Cardiac muscle cell (in vitro differentiated cells and primary cell): ENCODE results near the gene ZNF8. TPM values are rescaled to one million over a fixed set of nuclear protein-coding genes. Genes with fewer than 3 reads are reported as not detected.

Experiments
- DNase-seq, 2 donors: peaks; one replicate each; pipeline versions ENCODE4 v3.0.0 to v3.0.0-alpha.2; 2010 to 2017; ENCODE audit warnings: low read depth in 1 of 2, low spot score in 1 of 2
- H3K27ac ChIP-seq: fragments of 200-600 bp; sonication (generic); 2 replicates; pipeline ENCODE4 v1.5.1; 2016
- H3K27me3 ChIP-seq: fragments of 200-600 bp; sonication (generic); 2 replicates; pipeline ENCODE4 v1.6.0; 2016; ENCODE audit warnings: control low read depth
- H3K36me3 ChIP-seq: fragments of 200-600 bp; sonication (generic); 2 replicates; pipeline ENCODE4 v1.5.1; 2016; ENCODE audit warnings: control low read depth
- H3K4me1 ChIP-seq: fragments of 200-600 bp; sonication (generic); 2 replicates; pipeline ENCODE4 v1.8.1; 2017; ENCODE audit warnings: low read depth, mild to moderate bottlenecking, mixed run types
- H3K4me3 ChIP-seq: fragments of 200-600 bp; sonication (generic); 2 replicates; pipeline ENCODE4 v1.5.1; 2016; ENCODE audit warnings: mild to moderate bottlenecking
- H3K9me3 ChIP-seq: fragments of 200-600 bp; sonication (generic); 2 replicates; pipeline ENCODE4 v1.5.1; 2017; ENCODE audit warnings: low read depth, mild to moderate bottlenecking, control low read depth
- polyA plus RNA-seq: library from polyadenylated mRNA; unstranded; fragments of >200 nt; fragmentation: Nextera tagmentation; extraction: Ambion mirVana; gene quantifications from 2 replicates; pipeline ENCODE4 v1.2.1, GENCODE V29; 2016
- total RNA-seq: library from RNA; depleted of rRNA; stranded (reverse); fragments of >200 nt; gene quantifications from 2 replicates; pipeline ENCODE4 v1.2.3, GENCODE V29; 2016
- TF ChIP-seq, protein P1 (sequence below): IDR thresholded peaks from 2 replicates; pipeline ENCODE4 v1.5.1; 2012; ENCODE audit warnings: low read depth, mild to moderate bottlenecking, low read length

The ZNF8 gene
- total and polyA plus RNA-seq, 2 experiments from 2014 or later = 2.2 to 14.7 TPM

DNA sequence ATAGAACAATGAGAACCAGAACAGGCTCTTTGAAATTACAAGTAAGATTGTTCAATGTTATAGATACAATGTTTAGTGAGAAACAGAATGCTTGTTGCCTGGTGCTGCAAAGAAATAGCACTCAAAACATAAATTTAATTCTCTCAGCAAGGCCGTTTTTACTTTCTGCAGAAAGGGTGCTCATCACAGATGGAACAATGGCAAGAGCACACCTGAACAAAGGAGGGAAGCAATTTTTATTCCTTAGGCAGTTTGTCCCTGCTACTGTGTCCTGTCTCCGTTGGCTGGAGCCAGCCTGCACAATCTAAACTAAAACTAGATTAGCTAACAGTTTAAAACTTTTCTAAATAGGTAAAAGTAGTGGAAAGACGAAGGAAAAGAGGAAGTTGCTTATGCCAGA lies 10.4 kb upstream of the ZNF8 start:
- Histone ChIP-seq H3K4me3 (no peak overlapping the region), H3K27me3 (no peaks in the 10 kb centered on the region), H3K9me3 (peaks cover 11% of the 10 kb centered on the region), H3K36me3 (peaks cover 2% of the 10 kb centered on the region), H3K27ac (no peak overlapping the region), H3K4me1 (no peaks in the 10 kb centered on the region)
- no peak for DNase-seq
- TF ChIP-seq, protein P1, sequence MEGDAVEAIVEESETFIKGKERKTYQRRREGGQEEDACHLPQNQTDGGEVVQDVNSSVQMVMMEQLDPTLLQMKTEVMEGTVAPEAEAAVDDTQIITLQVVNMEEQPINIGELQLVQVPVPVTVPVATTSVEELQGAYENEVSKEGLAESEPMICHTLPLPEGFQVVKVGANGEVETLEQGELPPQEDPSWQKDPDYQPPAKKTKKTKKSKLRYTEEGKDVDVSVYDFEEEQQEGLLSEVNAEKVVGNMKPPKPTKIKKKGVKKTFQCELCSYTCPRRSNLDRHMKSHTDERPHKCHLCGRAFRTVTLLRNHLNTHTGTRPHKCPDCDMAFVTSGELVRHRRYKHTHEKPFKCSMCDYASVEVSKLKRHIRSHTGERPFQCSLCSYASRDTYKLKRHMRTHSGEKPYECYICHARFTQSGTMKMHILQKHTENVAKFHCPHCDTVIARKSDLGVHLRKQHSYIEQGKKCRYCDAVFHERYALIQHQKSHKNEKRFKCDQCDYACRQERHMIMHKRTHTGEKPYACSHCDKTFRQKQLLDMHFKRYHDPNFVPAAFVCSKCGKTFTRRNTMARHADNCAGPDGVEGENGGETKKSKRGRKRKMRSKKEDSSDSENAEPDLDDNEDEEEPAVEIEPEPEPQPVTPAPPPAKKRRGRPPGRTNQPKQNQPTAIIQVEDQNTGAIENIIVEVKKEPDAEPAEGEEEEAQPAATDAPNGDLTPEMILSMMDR = no peak

DNA sequence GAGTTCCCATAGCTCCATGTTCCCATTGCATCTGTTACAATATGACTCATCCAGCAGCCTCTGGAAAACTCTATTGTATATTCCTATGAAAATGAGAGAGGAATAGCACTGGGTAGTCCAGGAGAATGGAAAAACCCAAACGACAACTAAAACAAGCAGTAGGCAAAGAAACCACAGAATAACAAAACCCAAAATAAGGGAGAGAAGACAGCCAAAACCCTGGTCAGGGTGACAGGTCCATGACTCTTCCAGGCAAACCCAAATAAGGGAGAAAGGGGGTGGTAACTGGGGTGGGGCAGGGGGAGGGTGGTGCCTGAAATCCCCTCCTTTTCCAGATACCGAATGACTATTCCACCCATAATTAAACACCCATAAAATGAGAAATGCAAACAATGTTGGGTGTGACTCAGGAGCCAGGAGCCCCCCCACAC lies 4.0 kb upstream of the ZNF8 start:
- no peak overlapping the region for H3K27ac ChIP-seq

DNA sequence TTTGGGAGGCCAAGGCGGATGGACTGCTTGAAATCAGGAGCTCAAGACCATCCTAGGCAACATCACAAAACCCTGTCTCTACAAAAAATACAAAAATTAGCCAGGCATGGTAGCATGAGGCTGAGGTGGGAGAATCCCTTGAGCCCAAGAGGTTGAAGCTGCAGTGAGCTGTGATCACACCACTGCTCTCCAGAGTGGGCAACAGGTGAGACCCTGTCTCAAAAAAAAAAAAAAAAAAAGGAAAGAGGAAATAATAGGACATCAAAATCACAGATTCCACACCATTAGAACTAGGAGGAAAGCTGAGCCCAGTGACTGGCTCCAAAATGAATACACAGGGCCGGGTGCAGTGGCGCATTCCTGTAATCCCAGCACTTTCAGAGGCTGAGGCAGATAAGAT lies 3.2 kb upstream of the ZNF8 start:
- Histone ChIP-seq H3K27ac (no peak overlapping the region), H3K4me1 (peaks cover 5% of the 10 kb centered on the region), H3K36me3 (no peaks in the 10 kb centered on the region), H3K4me3 (no peak overlapping the region), H3K9me3 (no peaks in the 10 kb centered on the region), H3K27me3 (no peaks in the 10 kb centered on the region)
- DNase-seq = no peak
- TF ChIP-seq, protein P1 = no peak

More for the DNA sequence above, 4.0 kb upstream of the ZNF8 start:
- H3K36me3 ChIP-seq = no peaks in the 10 kb centered on the region
- no peak for DNase-seq
- no peaks in the 10 kb centered on the region for H3K27me3 ChIP-seq
- H3K4me3 ChIP-seq = no peak overlapping the region
- TF ChIP-seq, protein P1 = no peak
- no peaks in the 10 kb centered on the region for H3K9me3 ChIP-seq
- peaks cover 1% of the 10 kb centered on the region for H3K4me1 ChIP-seq

DNA sequence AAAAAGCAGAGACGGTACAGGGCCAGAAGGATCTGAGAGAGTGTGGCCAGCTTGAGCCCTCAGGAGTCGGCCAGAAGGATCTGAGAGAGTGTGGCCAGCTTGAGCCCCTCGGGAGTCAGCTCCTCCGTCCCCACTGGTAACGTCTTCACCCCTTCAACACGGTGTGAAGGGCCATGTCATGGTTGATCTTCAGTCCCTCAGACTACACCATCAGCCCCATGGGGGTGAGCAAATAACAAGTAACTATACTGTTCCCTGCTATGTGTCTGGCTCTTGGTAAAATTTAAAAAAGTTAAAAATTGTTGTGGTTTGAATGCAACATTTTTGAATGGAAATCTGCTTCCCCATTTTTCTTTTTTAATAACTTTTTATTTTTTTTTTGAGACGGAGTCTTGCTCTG lies 1.6 kb upstream of the ZNF8 start:
- Histone ChIP-seq H3K4me1 (peaks cover 5% of the 10 kb centered on the region), H3K4me3 (no peak overlapping the region), H3K36me3 (no peaks in the 10 kb centered on the region), H3K27me3 (no peaks in the 10 kb centered on the region), H3K27ac (no peak overlapping the region), H3K9me3 (no peaks in the 10 kb centered on the region)
- TF ChIP-seq, protein P1 = no peak
- DNase-seq = no peak

DNA sequence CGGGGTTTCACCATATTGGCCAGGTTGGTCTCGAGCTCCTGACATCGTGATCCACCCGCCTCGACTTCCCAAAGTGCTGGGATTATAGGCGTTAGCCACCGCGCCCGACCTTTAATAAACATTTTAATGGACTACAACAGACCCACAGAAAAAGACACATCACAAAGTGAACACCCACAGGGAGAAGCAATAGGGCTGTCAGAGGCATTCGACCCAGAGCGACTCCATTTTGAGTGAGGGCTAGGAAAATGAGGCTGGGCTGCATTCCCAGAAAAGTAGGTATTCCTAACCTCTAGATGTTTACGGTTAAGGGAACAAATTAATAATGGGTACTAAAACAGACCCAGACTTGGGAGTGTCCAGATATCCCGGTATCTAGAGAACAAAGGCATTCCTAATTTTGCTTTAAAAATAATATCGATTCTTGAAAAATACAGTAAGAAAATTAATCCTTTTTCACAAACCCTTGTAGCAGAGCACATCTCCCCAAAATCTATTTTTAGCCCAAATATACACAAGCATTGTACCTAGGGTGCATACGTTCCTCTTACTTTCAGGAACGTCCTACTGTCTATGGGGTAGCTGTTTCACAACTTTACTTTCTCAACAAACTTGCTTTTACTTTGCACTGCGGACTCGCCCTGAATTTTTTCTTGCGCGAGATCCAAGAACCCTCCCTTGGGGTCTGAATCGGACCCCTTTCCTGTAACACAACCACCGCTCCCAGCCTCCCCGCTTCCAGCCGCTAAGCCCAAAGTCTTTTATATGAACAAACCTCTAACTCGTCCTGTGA lies 811 bp upstream of the ZNF8 start:
- TF ChIP-seq, protein P1 = no peak
- Histone ChIP-seq H3K4me1 (peaks cover 5% of the 10 kb centered on the region), H3K4me3 (peak overlapping the region; percentile 58), H3K36me3 (no peaks in the 10 kb centered on the region), H3K27ac (peak overlapping the region; percentile 90), H3K27me3 (no peaks in the 10 kb centered on the region), H3K9me3 (no peaks in the 10 kb centered on the region)
- no peak for DNase-seq
